GM12864 (cell line): ENCODE results near the gene DAPK1.

ENCODE experiments used
- DNase-seq: peaks from one replicate; pipeline ENCODE4 v3.0.0-alpha.2; 2011; ENCODE audit warnings: low read depth
- H3K4me3 ChIP-seq: 2 replicates; pipeline ENCODE4 v1.5.1; 2011; ENCODE audit warnings: mild to moderate bottlenecking, low read depth, low read length, control low read depth
- CTCF ChIP-seq: IDR thresholded peaks from 2 replicates; pipeline ENCODE4 v1.5.1; 2011; ENCODE audit warnings: low read depth, mild to moderate bottlenecking, moderate library complexity, low read length, control low read depth, inconsistent platforms; ENCODE audit errors: missing control alignments

Gene DAPK1

GRCh38 chr9:87594194-87594593 is 96.5 kb downstream of the DAPK1 start:
- no peak overlapping the region for H3K4me3 ChIP-seq
- no peak for TF ChIP-seq CTCF
- no peak for DNase-seq

GRCh38 chr9:87594662-87595061 is 97.0 kb downstream of the DAPK1 start:
- TF ChIP-seq CTCF, result no peak
- H3K4me3 ChIP-seq, result no peak overlapping the region
- DNase-seq, result no peak

DNA sequence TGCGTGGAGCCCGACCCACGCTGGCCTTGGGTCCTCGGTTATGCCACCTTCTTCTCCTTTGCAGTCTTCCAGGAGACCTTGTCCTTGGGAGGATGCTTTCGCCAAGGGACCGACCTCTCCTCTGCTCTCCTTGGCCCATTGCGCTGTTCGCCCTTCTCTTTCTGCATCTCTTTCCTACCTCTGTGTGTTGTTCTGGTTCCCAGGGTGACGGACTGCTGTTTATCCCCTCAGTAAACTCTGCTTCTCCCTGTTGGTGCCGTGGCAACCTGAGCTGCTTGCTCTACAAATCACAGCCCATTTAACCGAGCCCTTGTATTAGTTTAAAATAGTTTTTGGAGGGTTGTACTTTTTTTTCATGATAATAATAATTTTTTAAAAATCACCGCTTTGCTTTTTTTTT is 97.9 kb downstream of the DAPK1 start:
- H3K4me3 ChIP-seq, result no peak overlapping the region
- no peak for DNase-seq
- TF ChIP-seq CTCF, result no peak

- no peak overlapping the region for H3K4me3 ChIP-seq
- DNase-seq, result no peak
- TF ChIP-seq CTCF, result no peak
These were observed 99.2 kb downstream of the DAPK1 start for GRCh38 chr9:87596862-87597261.

DNA sequence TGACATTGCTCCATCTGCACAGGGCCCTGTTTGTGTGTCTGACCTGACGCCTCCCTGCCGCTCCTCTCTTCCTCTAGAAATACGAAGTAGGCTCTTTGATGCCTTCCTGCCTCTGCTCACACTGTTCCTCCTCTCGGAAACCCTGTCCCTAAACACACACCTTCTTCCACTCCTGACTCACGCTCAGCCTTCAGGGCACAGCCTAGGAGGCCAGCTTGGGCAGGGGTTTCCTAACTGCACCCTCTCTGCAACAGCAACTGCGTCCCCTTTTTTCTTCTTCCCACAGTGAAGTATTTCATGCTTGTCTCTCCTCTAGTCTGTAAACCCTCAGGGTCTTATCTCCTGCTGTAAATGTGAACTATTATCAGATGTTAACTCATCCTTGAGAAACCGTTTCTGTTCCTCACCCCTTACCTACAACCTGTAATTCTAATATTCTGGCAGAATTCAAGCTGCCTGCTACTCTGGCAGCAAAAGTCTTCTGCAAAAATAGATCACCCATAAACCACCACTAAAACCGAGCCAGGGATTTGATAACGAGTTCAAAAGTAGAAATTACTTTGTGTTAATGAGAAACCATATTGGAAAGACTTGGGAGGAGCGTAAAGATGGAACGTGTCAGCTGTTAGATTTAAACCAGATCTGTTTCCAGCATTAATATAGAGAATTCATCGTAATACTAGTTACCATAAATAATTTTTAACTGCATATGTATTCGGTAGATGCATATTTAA is 100.2 kb downstream of the DAPK1 start:
- H3K4me3 ChIP-seq, result no peak overlapping the region
- DNase-seq, result no peak
- TF ChIP-seq CTCF, result no peak

- TF ChIP-seq CTCF, result no peak
- no peak overlapping the region for H3K4me3 ChIP-seq
- no peak for DNase-seq
These were observed 102.4 kb downstream of the DAPK1 start for GRCh38 chr9:87599901-87600610.
